ENCODE data around the gene C3orf22. TPM values are rescaled to one million over a fixed set of nuclear protein-coding genes. Genes with fewer than 3 reads are reported as not detected.

C3orf22 gene
- total RNA-seq, 1 donor = not detected

DNA sequence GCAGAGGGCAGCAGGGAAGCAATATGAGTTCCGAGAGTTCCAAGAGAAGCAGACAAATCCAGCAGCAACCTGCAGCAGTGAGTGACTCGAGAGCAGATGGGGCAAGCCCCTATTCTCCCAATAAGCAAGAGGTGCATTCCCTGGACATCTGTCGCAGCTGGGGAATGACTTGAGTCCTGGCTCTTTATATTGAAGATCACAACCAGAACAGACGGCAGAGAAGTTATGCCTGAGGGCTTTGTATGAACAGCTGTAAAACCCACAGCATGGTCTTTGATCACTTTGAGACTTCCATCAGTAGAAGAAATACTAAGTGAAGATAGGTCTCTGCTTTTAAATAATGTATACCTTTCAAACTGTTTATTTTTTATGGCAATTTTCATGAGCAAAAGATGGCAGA, 23.6 kb upstream of the C3orf22 start:
- no peak overlapping the region for H3K4me3 ChIP-seq (ENCODE audit: low read depth, low read length)
- DNase-seq (ENCODE audit: low read depth) = no peak
- TF ChIP-seq, protein P1, sequence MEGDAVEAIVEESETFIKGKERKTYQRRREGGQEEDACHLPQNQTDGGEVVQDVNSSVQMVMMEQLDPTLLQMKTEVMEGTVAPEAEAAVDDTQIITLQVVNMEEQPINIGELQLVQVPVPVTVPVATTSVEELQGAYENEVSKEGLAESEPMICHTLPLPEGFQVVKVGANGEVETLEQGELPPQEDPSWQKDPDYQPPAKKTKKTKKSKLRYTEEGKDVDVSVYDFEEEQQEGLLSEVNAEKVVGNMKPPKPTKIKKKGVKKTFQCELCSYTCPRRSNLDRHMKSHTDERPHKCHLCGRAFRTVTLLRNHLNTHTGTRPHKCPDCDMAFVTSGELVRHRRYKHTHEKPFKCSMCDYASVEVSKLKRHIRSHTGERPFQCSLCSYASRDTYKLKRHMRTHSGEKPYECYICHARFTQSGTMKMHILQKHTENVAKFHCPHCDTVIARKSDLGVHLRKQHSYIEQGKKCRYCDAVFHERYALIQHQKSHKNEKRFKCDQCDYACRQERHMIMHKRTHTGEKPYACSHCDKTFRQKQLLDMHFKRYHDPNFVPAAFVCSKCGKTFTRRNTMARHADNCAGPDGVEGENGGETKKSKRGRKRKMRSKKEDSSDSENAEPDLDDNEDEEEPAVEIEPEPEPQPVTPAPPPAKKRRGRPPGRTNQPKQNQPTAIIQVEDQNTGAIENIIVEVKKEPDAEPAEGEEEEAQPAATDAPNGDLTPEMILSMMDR (IDR thresholded peaks at IDR 0.05; ENCODE audit: insufficient read depth, low read length) = no peak

DNA sequence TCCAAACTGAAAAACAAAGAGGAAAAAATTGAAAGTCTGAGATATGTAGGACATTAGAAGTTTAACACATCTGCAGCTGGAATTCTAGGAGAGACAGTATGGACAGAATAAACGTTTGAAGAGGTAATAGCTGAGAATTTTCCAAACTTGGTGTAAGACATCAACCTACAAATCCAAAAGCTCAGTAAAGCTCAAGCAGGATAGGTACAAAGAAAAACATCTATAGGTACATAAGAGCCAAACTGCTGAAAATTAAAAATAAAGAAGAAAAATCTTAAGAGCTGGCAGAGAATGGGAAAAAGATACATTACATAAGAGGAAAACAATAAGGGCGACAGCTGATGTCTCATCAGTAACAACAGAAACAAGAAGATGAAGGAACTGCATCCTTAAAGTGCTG, 22.8 kb upstream of the C3orf22 start:
- no peak overlapping the region for H3K4me3 ChIP-seq (ENCODE audit: low read depth, low read length)
- TF ChIP-seq, protein P1 (IDR thresholded peaks at IDR 0.05; ENCODE audit: insufficient read depth, low read length) = no peak

DNA sequence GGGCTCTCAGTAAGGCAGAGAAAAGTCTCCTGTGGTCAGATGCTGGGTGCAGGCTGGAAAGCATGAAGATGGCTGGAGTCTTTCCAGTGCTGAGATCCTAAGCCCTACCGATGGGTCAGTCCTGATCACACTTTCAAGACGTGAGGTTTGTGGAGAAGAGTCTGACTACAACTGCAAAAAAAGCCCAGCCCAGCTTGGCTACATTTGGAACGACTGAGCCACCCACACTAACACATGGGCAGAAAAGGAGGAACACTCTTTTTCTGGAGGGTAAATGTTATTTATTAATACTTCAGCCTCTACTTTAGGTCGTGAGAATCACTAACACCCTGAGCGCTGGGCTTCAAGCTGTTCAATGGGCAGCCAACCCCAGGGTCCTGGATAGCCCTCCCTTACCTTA, 22.0 kb upstream of the C3orf22 start:
- no peak for DNase-seq (ENCODE audit: low read depth)
- no peak overlapping the region for H3K4me3 ChIP-seq (ENCODE audit: low read depth, low read length)
- TF ChIP-seq, protein P1 (IDR thresholded peaks at IDR 0.05; ENCODE audit: insufficient read depth, low read length) = no peak

More for the DNA sequence above, 22.8 kb upstream of the C3orf22 start:
- DNase-seq (ENCODE audit: low read depth) = no peak

DNA sequence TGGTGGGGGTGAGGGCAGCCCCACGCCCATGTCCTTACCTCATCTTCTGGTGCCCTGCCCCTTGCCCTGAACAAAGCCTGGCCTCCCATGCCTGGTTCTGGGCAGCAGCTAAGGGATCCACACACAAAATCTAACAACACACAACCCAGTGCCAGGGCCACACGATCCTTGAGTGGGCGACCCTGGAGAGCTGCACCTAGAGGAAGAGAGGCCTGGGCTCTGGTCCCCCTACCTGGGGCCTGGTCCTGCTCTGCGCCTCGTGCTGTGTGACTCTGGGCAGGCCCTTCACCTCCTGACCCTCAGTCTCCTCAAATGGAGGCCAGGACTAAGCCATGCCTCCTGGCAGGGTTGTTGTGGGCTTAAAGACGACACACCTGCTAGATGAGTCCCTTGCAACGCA, 20.0 kb upstream of the C3orf22 start:
- TF ChIP-seq, protein P1 (IDR thresholded peaks at IDR 0.05; ENCODE audit: insufficient read depth, low read length) = no peak
- no peak overlapping the region for H3K4me3 ChIP-seq (ENCODE audit: low read depth, low read length)
- no peak for DNase-seq (ENCODE audit: low read depth)

DNA sequence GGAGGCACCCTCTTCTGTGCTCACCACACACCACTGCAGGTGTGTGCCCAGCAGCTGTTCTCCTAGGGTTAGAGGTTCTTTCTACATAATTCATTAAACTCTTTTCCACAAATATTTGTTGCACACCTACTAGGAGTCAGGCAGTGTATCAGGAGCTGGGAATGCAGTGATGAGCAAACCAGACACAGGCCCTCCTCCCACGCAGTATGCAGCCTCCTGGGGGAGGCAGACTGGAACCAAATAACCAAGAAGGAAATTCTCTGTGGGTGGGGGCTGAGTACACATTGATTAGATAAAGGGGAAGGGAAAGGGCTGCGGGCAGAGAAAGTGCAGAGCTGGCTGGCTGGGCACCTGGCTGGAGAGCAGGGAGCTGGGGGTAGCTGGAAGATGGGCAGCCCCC, 18.5 kb upstream of the C3orf22 start:
- no peak for DNase-seq (ENCODE audit: low read depth)
- TF ChIP-seq, protein P1 (IDR thresholded peaks at IDR 0.05; ENCODE audit: insufficient read depth, low read length) = no peak

DNA sequence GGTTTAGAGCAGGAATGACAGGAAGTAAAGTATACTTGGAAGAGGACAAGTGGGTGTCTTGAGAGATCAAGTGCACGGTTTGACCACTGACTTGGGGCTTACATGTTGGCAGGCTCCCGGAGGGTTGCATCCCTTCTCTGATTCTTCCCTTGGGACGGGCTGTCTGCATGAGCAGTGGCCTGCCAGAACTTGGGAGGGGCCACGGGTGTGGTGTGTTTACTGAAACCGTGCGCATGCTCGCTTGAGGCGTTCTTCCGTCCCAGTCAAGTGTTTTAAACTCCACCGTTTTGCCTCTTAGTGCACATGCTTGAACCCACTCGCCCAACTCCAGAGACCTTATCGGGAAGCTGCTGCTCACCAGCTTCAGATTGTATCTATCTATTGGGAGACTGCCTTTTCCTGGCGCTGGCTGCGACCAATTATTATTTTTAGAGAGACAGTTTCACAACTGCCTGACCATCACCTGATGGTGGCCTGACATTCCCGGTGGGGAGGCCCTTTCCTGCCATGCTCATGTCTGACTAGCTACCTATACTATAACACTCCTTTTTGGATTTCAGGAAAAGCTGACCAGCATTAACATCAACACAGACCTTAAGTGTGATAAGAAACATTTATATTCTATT, 14.9 kb upstream of the C3orf22 start:
- DNase-seq (ENCODE audit: low read depth) = no peak
- H3K4me3 ChIP-seq (ENCODE audit: low read depth, low read length) = no peak overlapping the region
- TF ChIP-seq, protein P1 (IDR thresholded peaks at IDR 0.05; ENCODE audit: insufficient read depth, low read length) = no peak

More for the DNA sequence above, 18.5 kb upstream of the C3orf22 start:
- H3K4me3 ChIP-seq (ENCODE audit: low read depth, low read length) = no peak overlapping the region

DNA sequence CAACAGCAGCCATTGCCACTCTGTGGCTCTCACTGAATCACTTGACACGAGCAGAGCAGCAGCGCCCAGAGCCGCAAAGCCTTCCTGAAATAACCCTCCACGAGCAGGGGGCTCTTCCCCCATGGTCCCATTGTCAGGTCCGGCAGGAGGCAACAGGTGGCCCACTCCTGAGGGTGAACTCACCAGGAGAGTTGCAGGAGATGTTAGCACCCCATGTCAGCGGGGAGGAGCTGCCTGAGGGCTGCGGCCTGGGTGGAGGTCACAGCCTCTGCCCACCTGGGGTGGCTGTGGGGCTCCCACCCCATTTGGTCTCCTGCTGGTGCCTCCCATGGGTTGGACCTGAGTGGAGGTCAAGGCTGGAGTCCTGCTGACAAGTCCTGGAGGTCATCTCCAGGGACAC, 12.3 kb upstream of the C3orf22 start:
- DNase-seq (ENCODE audit: low read depth) = no peak
- TF ChIP-seq, protein P1 (IDR thresholded peaks at IDR 0.05; ENCODE audit: insufficient read depth, low read length) = no peak

More for the DNA sequence above, 12.3 kb upstream of the C3orf22 start:
- no peak overlapping the region for H3K4me3 ChIP-seq (ENCODE audit: low read depth, low read length)
